GM12874 (cell line): ENCODE data around the gene SLC35A4.

Experiments
- TF ChIP-seq, protein P1 (sequence below): IDR thresholded peaks from 2 replicates; pipeline ENCODE4 v1.5.1; 2011; ENCODE audit warnings: low read depth, mild to moderate bottlenecking, control low read depth, low read length, moderate library complexity; ENCODE audit not compliant: insufficient read depth

Gene SLC35A4

DNA sequence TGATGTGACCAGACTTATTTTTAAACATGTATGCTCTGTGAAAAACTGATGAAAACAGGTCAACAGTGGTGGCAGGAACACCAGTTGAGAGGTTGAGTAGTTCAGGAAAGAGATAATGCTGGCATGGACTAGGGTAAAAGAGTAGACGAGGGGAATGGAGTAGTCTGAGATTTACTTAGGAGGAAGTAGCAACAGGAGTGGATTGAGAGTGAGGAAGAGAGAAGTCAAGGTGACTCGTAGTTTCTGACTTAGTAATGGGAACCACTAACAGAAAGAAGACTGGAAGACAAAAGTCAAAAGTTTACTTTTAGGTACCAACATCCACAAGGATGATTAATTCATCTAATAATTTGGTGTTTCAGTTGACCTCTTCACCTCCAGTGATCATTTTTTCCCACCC is 11.0 kb upstream of the SLC35A4 start:
- TF ChIP-seq, protein P1, sequence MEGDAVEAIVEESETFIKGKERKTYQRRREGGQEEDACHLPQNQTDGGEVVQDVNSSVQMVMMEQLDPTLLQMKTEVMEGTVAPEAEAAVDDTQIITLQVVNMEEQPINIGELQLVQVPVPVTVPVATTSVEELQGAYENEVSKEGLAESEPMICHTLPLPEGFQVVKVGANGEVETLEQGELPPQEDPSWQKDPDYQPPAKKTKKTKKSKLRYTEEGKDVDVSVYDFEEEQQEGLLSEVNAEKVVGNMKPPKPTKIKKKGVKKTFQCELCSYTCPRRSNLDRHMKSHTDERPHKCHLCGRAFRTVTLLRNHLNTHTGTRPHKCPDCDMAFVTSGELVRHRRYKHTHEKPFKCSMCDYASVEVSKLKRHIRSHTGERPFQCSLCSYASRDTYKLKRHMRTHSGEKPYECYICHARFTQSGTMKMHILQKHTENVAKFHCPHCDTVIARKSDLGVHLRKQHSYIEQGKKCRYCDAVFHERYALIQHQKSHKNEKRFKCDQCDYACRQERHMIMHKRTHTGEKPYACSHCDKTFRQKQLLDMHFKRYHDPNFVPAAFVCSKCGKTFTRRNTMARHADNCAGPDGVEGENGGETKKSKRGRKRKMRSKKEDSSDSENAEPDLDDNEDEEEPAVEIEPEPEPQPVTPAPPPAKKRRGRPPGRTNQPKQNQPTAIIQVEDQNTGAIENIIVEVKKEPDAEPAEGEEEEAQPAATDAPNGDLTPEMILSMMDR = no peak

DNA sequence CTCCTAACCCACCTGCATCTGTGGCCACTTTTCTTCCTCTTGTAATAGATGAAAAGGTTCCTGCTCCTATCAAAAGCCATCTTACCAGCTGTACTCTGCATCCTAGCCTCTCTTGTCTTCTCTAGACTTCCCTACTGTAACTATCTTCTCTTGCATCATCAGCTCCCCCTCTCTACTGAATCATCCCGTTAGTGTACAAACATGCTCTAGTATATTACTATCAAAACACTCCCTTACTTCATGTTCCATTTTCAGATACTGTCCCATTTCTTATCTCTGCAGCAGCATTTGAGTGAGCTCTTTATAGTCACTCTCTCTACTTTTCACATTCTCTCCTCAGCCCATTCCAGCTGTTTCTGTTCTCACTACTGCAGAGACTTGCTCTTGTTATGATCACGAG is 10.2 kb upstream of the SLC35A4 start:
- TF ChIP-seq, protein P1 = no peak

DNA sequence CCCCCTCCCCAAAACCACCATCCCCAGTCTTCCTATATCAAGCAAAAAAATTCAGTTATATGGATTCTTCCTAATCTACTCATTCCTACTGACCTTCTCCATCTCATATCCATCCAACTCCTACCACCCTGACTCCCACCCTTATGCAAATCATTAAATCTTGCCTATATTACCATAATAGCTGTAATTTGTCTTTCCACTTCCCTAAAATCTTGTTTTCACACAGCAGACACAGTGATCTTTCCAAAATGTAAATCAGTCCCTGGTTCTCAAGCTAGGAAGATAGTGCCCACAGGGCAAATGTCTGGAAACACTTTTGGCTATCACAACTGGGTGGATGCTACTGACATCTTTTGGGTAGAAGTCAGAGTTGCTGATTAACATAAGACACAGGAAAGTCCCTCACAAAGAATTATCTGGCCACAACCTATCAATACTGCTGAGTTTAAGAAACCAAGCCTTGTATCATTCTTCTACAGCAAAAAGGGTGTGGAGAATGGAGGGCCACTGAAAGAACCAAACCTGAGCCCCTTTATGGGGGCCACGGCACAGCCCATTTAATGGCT is 8.8 kb upstream of the SLC35A4 start:
- TF ChIP-seq, protein P1 = no peak

DNA sequence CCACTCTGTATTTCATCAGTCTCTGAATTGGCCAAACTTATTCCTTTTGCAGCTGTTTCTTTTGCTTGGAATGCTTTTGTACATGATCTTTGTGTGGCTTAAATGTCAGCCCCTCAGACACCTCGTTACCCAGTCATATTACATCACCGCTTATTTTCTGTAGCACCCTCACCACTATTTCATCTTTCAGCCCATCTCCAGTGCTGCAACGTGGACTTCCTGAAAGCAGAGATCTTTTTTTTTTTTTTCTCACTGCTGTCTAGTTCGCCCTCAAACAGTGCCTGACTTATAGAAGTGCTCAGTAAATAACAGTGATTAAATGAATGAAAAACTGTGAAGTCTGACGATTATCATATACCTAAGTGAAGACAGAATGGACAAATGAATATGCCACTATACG is 8.2 kb upstream of the SLC35A4 start:
- TF ChIP-seq, protein P1 = no peak

DNA sequence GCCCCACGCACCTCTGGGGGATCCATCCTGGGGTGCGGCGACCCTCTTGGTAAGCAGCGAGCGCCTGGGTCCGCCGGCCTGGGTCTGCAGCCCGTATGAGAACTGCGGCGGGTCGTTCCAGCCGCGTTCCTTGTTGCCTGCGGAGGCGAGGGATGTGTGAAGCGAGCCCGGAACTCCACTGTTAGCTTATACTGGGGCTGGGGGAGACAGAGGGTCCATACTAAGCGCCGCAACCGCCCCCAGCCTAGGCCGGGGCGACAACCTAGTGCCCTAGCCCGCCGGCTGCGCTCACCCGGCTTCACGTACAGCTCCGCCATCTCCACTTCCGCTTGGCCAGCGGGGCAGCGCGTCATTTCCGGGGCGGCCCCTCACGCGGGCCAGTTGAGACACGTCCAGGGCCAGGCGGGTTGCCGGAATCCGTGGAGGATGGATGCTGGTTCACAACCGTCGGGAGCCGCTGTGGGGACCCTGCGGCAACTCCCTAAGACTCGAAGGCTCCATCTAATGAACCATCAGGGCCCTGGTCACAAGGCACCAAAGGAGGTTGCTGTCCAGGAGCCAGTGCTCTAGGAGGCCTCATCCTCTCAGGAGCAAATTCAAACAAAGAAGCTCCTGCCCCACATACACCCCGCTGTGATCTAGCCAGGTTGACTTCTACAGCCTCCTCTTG is 7.4 kb upstream of the SLC35A4 start, which contains the start of gene SRA1:
Gene SRA1 (minus strand): TSS at position 338 of the 670 bp plus-strand sequence. CDS start 21 bp downstream, at position 317.
- TF ChIP-seq, protein P1 = no peak

DNA sequence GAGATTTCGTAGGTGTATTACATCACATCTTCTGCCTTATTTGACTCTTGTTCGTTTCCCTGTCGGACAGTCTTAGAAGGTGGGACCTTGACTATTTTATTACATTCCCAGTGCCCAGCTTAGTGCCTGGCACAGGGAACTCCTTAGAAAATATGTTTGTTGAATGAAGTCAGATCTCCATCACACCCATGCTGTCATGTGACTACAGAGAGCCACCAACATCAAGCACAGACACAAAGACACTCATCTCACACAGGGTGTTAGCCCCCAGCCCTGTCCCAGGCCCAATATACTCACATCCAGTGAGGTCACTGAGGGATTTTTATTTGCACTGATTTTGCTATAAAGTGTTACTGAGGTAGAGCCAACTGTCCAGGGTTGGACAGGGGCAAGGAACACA is 6.7 kb upstream of the SLC35A4 start:
- TF ChIP-seq, protein P1 = no peak

DNA sequence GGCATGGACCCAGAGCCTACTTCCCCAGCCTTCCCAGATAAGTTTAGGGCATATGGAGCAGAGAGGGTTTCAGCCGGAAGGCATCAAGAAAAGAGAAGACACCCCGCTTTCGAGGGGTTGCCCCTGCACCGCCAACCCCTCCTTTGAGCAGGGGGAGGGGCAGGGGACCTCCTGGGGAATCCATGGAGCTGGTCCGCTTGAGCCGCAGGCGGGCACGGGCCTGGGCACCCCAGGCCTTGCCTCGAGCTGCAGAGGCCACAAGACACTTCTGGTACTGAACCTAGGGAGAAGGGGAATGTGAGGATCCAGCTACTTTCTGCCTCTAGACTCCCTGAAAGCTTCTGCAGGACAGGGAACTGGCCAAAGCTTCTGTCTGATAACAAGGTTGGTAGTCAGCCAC is 6.1 kb upstream of the SLC35A4 start:
- TF ChIP-seq, protein P1 = no peak
